Testis (tissue), 2 donors: ENCODE data around the gene ADD1.

Experiments used
- POLR2A ChIP-seq: fragments of 450-650 bp; IDR thresholded peaks from one replicate; pipeline ENCODE4 v1.6.1; 2017; ENCODE audit warnings: antibody characterized with exemption, mild to moderate bottlenecking, moderate library complexity
- TF ChIP-seq, protein P1 (sequence below), 3 experiments: fragments of 450-650 bp in 2 of 3; fragments of 200-600 bp in 1 of 3; sonication (generic) in 1 of 3; IDR thresholded peaks; one replicate each; pipeline ENCODE4 v1.5.1; 2016 to 2019; ENCODE audit warnings: antibody characterized with exemption in 3 of 3, mild to moderate bottlenecking in 2 of 3, moderate library complexity in 1 of 3

DNA sequence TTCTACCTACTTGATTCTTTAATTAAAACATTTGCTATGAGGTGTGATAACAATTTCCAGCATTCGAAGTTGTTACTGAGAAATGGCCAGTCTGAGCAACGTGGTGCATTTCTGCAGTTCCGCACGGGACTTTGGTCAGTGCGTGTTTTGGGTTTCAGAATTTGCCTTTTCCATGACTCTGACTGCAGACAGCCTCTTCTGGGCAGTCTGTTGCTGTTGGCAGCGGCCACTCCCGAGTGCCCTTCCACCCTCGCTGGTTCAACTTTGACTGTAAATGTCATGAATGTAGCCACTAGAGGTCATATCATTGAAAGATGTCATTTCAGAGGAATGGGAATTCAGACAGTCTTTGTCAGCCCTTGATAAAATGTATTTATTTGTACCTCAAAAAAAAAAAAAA lies 65.9 kb downstream of the ADD1 start:
- TF ChIP-seq, protein P1, sequence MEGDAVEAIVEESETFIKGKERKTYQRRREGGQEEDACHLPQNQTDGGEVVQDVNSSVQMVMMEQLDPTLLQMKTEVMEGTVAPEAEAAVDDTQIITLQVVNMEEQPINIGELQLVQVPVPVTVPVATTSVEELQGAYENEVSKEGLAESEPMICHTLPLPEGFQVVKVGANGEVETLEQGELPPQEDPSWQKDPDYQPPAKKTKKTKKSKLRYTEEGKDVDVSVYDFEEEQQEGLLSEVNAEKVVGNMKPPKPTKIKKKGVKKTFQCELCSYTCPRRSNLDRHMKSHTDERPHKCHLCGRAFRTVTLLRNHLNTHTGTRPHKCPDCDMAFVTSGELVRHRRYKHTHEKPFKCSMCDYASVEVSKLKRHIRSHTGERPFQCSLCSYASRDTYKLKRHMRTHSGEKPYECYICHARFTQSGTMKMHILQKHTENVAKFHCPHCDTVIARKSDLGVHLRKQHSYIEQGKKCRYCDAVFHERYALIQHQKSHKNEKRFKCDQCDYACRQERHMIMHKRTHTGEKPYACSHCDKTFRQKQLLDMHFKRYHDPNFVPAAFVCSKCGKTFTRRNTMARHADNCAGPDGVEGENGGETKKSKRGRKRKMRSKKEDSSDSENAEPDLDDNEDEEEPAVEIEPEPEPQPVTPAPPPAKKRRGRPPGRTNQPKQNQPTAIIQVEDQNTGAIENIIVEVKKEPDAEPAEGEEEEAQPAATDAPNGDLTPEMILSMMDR (IDR thresholded peaks at IDR 0.05) = no peak
- no peak for TF ChIP-seq POLR2A
